ENCODE results near the gene UCK2.

The UCK2 gene

DNA sequence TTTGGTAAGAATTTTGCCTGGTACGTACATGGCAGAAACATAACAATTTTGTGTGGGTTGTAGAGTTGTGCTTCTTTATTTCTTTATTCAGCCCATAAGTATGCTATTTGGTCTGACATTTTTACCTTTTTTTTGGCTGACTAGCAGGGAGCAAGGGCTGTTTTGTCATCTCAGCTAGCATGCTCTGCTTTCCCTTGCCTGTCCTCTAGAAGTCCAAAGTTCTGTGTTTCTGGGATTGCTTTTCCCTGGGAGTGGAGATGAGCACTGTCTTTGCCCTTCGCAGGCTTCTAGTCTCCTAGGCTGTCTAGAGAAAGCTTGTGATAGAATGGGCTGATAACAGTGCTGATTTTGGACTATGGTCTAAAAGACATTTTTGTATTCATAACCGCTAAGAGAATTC, 7.5 kb downstream of the UCK2 start:
- no peak for FAIRE-seq

DNA sequence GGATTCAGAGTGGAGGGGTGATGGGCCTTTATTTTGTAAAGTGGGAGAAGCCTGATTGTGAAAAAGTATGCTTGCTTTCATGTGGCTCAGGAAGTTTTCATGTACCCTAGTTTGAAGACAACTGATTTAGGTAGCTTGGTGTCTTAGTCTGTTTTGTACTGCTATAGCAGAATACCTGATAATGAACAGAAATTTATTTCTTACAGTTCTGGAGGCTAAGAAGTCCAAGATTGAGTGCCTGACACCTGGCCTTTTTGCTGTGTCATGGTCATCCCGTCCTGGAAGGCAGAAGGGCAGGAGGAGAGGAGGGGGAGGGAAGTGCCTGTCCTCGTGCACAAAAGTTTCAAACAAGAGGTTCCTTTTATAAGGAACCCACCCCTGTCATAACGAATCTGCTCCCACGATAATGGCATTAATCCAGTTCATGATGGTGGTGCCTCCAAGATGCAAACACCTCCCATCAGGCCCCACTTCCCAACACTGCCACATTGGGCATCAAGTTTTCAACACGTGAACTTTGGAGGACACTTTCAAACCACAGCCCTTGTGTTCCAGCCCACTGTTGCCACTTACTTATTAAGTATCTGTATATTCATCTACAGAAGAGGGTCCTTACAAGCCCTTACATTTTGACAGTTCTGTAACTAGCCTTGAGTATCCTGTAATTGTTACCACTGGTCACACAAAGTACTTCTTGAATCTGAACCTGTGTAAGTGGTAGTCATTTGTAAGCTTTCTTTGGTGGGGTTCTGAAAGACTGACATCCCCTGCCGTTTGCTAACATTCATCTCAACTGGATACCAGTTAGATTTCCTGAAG, 9.5 kb downstream of the UCK2 start:
- no peak for FAIRE-seq

GRCh38 chr1:165837838-165838364, 10.5 kb downstream of the UCK2 start:
- FAIRE-seq = no peak

- FAIRE-seq = no peak
These were observed 13.0 kb downstream of the UCK2 start for GRCh38 chr1:165840423-165840822.

GRCh38 chr1:165841582-165842017, 14.2 kb downstream of the UCK2 start:
- FAIRE-seq = no peak

- no peak for FAIRE-seq
These were observed 14.7 kb downstream of the UCK2 start for GRCh38 chr1:165842023-165842670.

DNA sequence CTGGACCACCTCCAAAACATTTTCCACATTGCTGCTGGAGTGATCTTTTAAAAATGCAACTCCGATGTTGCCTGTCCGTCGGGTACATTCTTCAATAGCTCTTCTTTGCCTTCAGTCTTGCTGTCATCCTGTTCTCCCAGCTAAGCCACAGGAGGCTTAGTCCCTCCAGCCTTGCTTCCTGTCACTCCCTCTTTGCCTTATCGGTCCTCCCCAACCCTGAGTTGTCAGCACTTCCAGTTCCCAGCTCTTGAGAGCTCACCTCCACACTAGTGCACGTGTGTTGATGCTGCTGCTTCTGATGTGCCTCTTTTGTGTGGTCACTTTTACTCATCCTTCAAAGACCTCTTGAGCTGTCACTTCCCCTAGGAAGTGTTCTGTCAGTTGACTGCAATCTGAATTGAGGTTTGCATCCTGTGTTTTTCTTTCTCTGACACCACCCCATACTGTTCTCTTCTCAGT, 15.3 kb downstream of the UCK2 start:
- FAIRE-seq = no peak

- FAIRE-seq = no peak
These were observed 15.9 kb downstream of the UCK2 start for GRCh38 chr1:165843304-165843703.

DNA sequence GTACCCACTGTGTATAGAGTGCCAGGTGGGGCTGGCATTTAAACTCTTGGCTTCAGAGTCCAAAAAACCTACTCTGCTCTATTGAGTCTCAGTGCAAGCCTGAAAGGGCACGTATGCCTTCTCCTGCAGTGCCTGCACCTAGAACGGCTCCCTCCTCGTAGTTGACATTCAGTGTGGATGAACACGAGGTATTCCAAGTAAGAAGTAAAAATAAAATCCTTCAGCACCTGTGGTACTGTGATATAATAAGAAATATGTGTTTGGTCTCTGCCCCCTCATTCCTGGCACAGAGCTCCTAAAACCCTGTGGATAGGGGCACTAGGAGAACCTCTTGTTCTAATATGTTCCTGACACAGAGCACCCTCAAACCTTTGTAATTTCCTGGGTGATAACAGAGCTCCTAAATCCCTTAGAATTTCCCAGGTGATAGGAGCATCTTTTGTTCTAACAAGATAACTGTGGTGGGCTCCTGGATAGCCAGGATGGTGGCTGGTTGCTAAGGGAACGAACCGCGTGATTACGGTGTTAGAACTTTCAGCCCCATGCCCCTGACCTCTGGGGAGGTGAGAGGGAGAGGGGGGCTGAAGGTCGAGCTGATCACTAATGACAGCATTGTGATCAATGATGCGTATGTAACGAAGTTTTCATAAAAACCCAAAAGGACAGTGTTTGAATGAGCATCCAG, 16.8 kb downstream of the UCK2 start:
- FAIRE-seq = no peak

DNA sequence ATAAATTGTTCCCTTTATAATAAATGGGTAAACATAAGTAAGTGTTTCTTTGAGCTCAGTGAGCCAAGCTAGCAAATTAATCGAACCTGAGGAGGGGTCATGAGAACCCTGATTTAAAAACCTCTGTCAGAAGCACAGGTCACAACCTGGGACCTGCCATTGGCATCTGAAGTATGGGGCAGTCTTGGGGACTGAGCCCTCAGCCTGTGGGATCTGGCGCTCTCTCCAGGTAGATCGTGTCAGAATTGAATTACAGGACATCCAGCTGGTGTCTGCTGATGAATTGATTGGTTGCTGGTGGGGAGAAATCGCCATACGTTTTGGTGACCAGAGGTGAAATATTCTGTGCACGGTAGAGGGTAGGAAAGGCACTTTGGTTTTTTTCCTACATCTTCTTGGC, 17.5 kb downstream of the UCK2 start:
- no peak for FAIRE-seq

GRCh38 chr1:165845569-165845968, 18.2 kb downstream of the UCK2 start:
- no peak for FAIRE-seq

- no peak for FAIRE-seq
These were observed 18.8 kb downstream of the UCK2 start for GRCh38 chr1:165845992-165846748.

- no peak for FAIRE-seq
These were observed 20.1 kb downstream of the UCK2 start for GRCh38 chr1:165847486-165847885.

DNA sequence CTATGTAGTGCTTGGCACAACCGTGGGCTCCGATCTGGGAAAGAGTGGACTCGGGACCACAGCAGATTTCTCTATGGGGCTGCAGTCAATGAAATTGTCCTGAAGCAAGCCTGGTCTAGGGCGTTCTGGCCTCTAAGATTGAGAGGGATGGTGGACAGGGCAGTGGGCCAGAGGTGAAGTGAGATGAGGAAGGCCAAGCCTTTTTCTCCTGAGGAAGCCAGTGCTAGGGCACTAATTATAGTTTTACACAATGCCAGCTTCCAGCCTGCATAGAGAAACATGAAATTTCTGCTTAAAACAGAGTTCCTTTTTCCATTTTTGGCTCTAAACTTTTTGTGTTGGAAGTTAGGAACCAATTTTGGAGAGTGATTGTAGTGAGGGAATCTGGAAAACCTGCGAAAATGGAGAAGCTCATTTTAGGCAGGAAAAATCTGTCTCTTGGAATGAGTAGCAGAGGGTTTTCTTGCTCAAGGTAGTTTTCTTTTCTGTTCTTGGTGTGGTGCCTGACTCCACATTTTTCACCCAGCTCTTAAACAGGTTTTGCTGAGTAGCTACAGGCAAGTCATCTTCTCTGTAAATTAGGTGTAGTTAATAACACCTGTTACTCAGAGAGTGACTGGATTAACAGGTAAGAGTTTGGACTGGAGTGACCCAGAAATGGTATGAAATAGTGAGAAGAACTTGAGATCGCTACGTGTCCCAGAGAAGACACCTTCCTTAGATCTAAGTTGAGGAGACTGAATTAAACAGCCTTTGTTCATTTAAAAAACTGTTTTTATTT, 22.1 kb downstream of the UCK2 start:
- FAIRE-seq = no peak

- FAIRE-seq = no peak
These were observed 23.7 kb downstream of the UCK2 start for GRCh38 chr1:165851034-165851658.

DNA sequence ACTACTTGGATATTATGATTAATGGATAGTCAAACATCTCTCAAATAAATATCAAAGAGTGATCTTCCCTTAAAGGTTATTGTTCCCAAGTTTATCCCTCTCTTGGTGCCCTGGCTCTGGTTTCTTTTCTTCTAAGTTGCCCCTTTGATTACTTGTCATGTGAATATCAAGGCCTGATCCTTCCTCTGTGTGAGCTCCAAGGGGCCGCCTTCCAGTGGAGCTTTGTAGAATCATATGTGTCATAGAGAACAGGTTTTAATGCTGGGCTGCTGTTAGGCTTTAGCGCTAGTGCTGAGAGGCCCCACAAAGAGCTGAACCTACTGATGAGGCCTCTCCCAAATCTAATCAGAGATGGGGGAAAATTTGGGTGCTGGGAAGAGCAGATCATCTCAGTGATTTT, 25.5 kb downstream of the UCK2 start:
- no peak for FAIRE-seq

- FAIRE-seq = no peak
These were observed 26.2 kb downstream of the UCK2 start for GRCh38 chr1:165853528-165854075.

GRCh38 chr1:165854101-165854845, 26.9 kb downstream of the UCK2 start:
- no peak for FAIRE-seq

- FAIRE-seq = no peak
These were observed 27.8 kb downstream of the UCK2 start for GRCh38 chr1:165855010-165855838.
